Lower leg skin (tissue), 3 donors: ENCODE data around the gene ARIH1.

Experiments used
- CTCF ChIP-seq, 3 donors: fragments of 450-650 bp; IDR thresholded peaks; one replicate each; pipeline ENCODE4 v1.5.1; 2016; ENCODE audit warnings: antibody characterized with exemption in 3 of 3, mild to moderate bottlenecking in 3 of 3, moderate library complexity in 2 of 3
- POLR2A ChIP-seq, 2 donors: fragments of 450-650 bp; IDR thresholded peaks; one replicate each; pipeline ENCODE4 v1.6.1; 2016 to 2017; ENCODE audit warnings: antibody characterized with exemption in 2 of 2, mild to moderate bottlenecking in 1 of 2, moderate library complexity in 1 of 2

GRCh38 chr15:72475674-72476073, 1.5 kb downstream of the ARIH1 start:
- TF ChIP-seq CTCF (IDR thresholded peaks at IDR 0.05), result no peak
- no peak for TF ChIP-seq POLR2A (IDR thresholded peaks at IDR 0.05)
